HG03469 (cell line): ENCODE results near the gene BHLHE23.
"Not testable (repeated sequence)": the region's sequence is repeated elsewhere in the genome, so short reads cannot be mapped to it uniquely, and the experiment has no call there.

ENCODE experiments used
- ATAC-seq: cut with Tn5 transposase; IDR thresholded peaks from one replicate; pipeline ENCODE4 v1.9.1; 2021; ENCODE audit warnings: mild to moderate bottlenecking, moderate library complexity, moderate number of reproducible peaks; ENCODE audit not compliant: unreplicated experiment

Gene BHLHE23

GRCh38 chr20:63043348-63044203, 36.8 kb upstream of the BHLHE23 start:
- ATAC-seq = no peak

GRCh38 chr20:63042448-63043071, 35.8 kb upstream of the BHLHE23 start:
- no peak for ATAC-seq

GRCh38 chr20:63041776-63042175, 35.0 kb upstream of the BHLHE23 start:
- ATAC-seq = no peak

GRCh38 chr20:63037669-63038268, 31.0 kb upstream of the BHLHE23 start:
- no peak for ATAC-seq

- ATAC-seq = no peak
Observed at GRCh38 chr20:63036291-63036690, 29.5 kb upstream of the BHLHE23 start.

GRCh38 chr20:63035603-63036185, 28.9 kb upstream of the BHLHE23 start:
- ATAC-seq = no peak

- not testable (repeated sequence) for ATAC-seq
Observed at GRCh38 chr20:63034710-63035602, 28.2 kb upstream of the BHLHE23 start.

GRCh38 chr20:63033794-63034709, 27.3 kb upstream of the BHLHE23 start:
- ATAC-seq = no peak

- no peak for ATAC-seq
Observed at GRCh38 chr20:63032861-63033793, 26.4 kb upstream of the BHLHE23 start.

GRCh38 chr20:63032026-63032800, 25.4 kb upstream of the BHLHE23 start:
- no peak for ATAC-seq

- no peak for ATAC-seq
Observed at GRCh38 chr20:63031251-63032014, 24.7 kb upstream of the BHLHE23 start.

- no peak for ATAC-seq
Observed at GRCh38 chr20:63029358-63030121, 22.8 kb upstream of the BHLHE23 start.

- no peak for ATAC-seq
Observed at GRCh38 chr20:63028461-63028921, 21.7 kb upstream of the BHLHE23 start.

- no peak for ATAC-seq
Observed at GRCh38 chr20:63027922-63028389, 21.2 kb upstream of the BHLHE23 start.

GRCh38 chr20:63027221-63027921, 20.6 kb upstream of the BHLHE23 start:
- ATAC-seq = no peak
